K562 (cell line): ENCODE results near the gene REEP6. TPM values are rescaled to one million over a fixed set of nuclear protein-coding genes. Genes with fewer than 3 reads are reported as not detected.

ENCODE experiments used
- CC2D1A ChIP-seq: fragments of 450-650 bp; IDR thresholded peaks from 2 replicates; pipeline ENCODE4 v1.6.1; 2017; ENCODE audit warnings: mild to moderate bottlenecking
- CREB1 ChIP-seq, 2 experiments: sonication (generic) in 1 of 2; formaldehyde crosslinking in 1 of 2; IDR thresholded peaks; 2 replicates each; pipeline versions ENCODE4 v1.6.1 to v1.8.0; 2012 to 2022; ENCODE audit warnings: inconsistent platforms in 1 of 2, mild to moderate bottlenecking in 1 of 2, missing genetic modification reagents in 1 of 2, moderate library complexity in 1 of 2
- EP400 ChIP-seq: fragments of 450-650 bp; IDR thresholded peaks from 2 replicates; pipeline ENCODE4 v1.6.1; 2017; ENCODE audit warnings: antibody characterized with exemption, mild to moderate bottlenecking, moderate library complexity
- ETV1 ChIP-seq: fragments of 450-650 bp; conservative IDR thresholded peaks from 2 replicates; pipeline ENCODE4 v1.6.1; 2016; ENCODE audit warnings: missing genetic modification characterization, control low read depth, low read depth, missing compliant biosample characterization
- LARP7 ChIP-seq: fragments of 450-650 bp; IDR thresholded peaks from 2 replicates; pipeline ENCODE4 v1.6.1; 2016
- MYBL2 ChIP-seq, 2 experiments: fragments of 450-650 bp in 1 of 2; sonication (generic) in 1 of 2; formaldehyde crosslinking in 1 of 2; IDR thresholded peaks; 2 replicates each; pipeline versions ENCODE4 v1.6.1 to v1.8.1; 2017 to 2022; ENCODE audit warnings: borderline replicate concordance in 1 of 2, inconsistent platforms in 1 of 2, low read depth in 1 of 2, mild to moderate bottlenecking in 1 of 2, missing genetic modification reagents in 1 of 2, moderate library complexity in 1 of 2
- NFRKB ChIP-seq: fragments of 450-650 bp; IDR thresholded peaks from 2 replicates; pipeline ENCODE4 v1.6.1; 2016; ENCODE audit warnings: low read depth
- NR4A1 ChIP-seq, 2 experiments: fragments of 250-450 bp in 1 of 2; fragments of 450-650 bp in 1 of 2; sonication (Bioruptor Pico) in 1 of 2; IDR thresholded peaks; 2 replicates each; pipeline versions ENCODE4 v1.4.0 to v1.6.1; 2016 to 2020; ENCODE audit warnings: mild to moderate bottlenecking in 2 of 2, missing compliant biosample characterization in 1 of 2, missing genetic modification characterization in 1 of 2, moderate library complexity in 1 of 2
- POLR2G ChIP-seq: fragments of 200-400 bp; formaldehyde crosslinking; IDR thresholded peaks from 2 replicates; pipeline ENCODE4 v1.6.1; 2017; ENCODE audit warnings: low read depth, mild to moderate bottlenecking, antibody characterized with exemption, low read length, moderate library complexity
- YY1 ChIP-seq, 3 experiments: IDR thresholded peaks; 2 replicates each; pipeline ENCODE4 v1.6.1; 2011; ENCODE audit warnings: low read length in 2 of 3, mild to moderate bottlenecking in 2 of 3, moderate library complexity in 2 of 3, borderline replicate concordance in 1 of 3, control low read depth in 1 of 3, low read depth in 1 of 3; ENCODE audit not compliant: insufficient read depth in 3 of 3, insufficient replicate concordance in 2 of 3, control insufficient read depth in 1 of 3, insufficient read length in 1 of 3; ENCODE audit errors: extremely low read depth in 1 of 3
- ZNF444 ChIP-seq: fragments of 250-450 bp; sonication (Bioruptor Pico); IDR thresholded peaks from 2 replicates; pipeline ENCODE4 v1.4.0; 2020; ENCODE audit warnings: mild to moderate bottlenecking, moderate library complexity
- ZNF583 ChIP-seq: fragments of 250-450 bp; sonication (Bioruptor Pico); IDR thresholded peaks from 2 replicates; pipeline ENCODE4 v1.4.0; 2020
- ZZZ3 ChIP-seq: fragments of 450-650 bp; IDR thresholded peaks from 2 replicates; pipeline ENCODE4 v1.6.1; 2016; ENCODE audit warnings: antibody characterized with exemption, mild to moderate bottlenecking, moderate library complexity
- polyA plus RNA-seq, 8 experiments: library from polyadenylated mRNA; depleted of rRNA in 4 of 8; stranded (reverse) in 5 of 8; unstranded in 3 of 8; fragments of >200 nt; fragmentation: Nextera tagmentation in 2 of 8; fragmentation: Illumina TruSeq in 1 of 8; extraction: Ambion mirVana in 2 of 8; extraction: Trizol in 1 of 8; gene quantifications; 2 replicates each; pipeline versions ENCODE4 v1.2.1 to v1.2.3, GENCODE V29; 2011 to 2014; ENCODE audit warnings: inconsistent platforms in 1 of 8, missing spikeins in 1 of 8
- total RNA-seq, 7 experiments: library from RNA; depleted of rRNA in 6 of 7; stranded (reverse); fragments of >200 nt in 6 of 7; fragmentation: Illumina TruSeq in 2 of 7; extraction: Trizol in 2 of 7; gene quantifications; 2 replicates each; pipeline versions ENCODE4 v1.2.1 to v1.2.3, GENCODE V29; 2011 to 2021; ENCODE audit warnings: low replicate concordance in 1 of 7
- TF ChIP-seq, protein P1 (sequence below), 2 experiments: fragments of 450-650 bp; IDR thresholded peaks; 2 replicates each; pipeline ENCODE4 v1.6.1; 2018; ENCODE audit warnings: mild to moderate bottlenecking in 2 of 2, low read depth in 1 of 2; ENCODE audit not compliant: partially characterized antibody in 2 of 2
- TF ChIP-seq, protein P2 (sequence below), 2 experiments: fragments of 450-650 bp; conservative IDR thresholded peaks; 2 replicates each; pipeline ENCODE4 v1.6.1; 2017; ENCODE audit warnings: mild to moderate bottlenecking in 2 of 2, moderate library complexity in 2 of 2
- TF ChIP-seq, protein P3 (sequence below), 2 experiments: IDR thresholded peaks; 2 replicates each; pipeline ENCODE4 v1.6.1; 2011; ENCODE audit warnings: borderline replicate concordance in 1 of 2, control low read depth in 1 of 2, low read depth in 1 of 2, low read length in 1 of 2, mild to moderate bottlenecking in 1 of 2, mixed read lengths in 1 of 2, moderate library complexity in 1 of 2; ENCODE audit not compliant: insufficient read depth in 1 of 2, insufficient read length in 1 of 2, poor library complexity in 1 of 2, severe bottlenecking in 1 of 2; ENCODE audit errors: extremely low read depth in 1 of 2
- TF ChIP-seq, protein P4 (sequence below): IDR thresholded peaks from 2 replicates; pipeline ENCODE4 v1.6.1; 2011; ENCODE audit not compliant: insufficient read length; ENCODE audit errors: extremely low read depth

The REEP6 gene
- total and polyA plus RNA-seq, 9 of the 15 experiments (the other 6 are each of a cell fraction or from before 2014, with no cell fraction given), result 1.2 to 64.2 (median 12.7) TPM

DNA sequence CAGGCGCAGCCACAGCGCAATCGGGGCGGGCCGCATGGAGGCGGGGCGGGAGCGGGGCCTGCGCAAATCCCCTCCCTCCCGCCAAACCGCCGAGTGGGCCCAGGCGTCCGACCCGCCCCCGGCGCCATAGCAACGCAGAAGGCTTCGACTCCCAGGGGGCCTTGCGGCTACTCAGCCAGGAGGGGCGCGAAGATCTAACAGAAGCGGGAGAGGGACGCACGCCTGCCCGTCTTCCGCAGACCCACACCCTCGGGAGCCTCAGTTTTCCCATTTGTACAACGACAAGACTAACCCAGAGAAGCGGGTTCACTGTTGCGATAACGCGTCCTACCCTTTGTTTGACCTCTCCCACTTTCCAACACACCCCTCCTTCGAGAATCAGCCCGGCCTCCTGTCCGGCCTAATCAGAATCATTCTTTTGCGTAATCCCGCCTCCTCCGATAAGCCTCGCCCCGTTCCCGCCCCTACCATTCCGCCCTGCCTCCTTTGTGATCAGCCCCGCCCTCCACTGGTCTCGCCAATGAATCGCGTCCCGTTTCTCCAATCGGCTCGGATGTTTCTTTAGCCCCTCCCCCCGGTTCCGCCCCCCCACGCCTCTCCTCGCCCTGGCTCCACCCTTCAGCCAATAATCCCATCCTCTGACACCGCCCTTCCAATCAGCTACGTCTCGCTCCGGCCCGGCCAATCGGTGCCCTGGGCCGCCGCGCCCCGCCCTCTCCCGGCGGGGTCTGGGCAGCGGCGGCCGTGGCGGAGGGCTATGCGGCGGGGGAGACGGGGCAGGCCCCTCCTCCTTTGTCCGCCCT lies 469 bp upstream of the REEP6 start, which contains the start of gene PCSK4 (continued):
- TF ChIP-seq, protein P1, sequence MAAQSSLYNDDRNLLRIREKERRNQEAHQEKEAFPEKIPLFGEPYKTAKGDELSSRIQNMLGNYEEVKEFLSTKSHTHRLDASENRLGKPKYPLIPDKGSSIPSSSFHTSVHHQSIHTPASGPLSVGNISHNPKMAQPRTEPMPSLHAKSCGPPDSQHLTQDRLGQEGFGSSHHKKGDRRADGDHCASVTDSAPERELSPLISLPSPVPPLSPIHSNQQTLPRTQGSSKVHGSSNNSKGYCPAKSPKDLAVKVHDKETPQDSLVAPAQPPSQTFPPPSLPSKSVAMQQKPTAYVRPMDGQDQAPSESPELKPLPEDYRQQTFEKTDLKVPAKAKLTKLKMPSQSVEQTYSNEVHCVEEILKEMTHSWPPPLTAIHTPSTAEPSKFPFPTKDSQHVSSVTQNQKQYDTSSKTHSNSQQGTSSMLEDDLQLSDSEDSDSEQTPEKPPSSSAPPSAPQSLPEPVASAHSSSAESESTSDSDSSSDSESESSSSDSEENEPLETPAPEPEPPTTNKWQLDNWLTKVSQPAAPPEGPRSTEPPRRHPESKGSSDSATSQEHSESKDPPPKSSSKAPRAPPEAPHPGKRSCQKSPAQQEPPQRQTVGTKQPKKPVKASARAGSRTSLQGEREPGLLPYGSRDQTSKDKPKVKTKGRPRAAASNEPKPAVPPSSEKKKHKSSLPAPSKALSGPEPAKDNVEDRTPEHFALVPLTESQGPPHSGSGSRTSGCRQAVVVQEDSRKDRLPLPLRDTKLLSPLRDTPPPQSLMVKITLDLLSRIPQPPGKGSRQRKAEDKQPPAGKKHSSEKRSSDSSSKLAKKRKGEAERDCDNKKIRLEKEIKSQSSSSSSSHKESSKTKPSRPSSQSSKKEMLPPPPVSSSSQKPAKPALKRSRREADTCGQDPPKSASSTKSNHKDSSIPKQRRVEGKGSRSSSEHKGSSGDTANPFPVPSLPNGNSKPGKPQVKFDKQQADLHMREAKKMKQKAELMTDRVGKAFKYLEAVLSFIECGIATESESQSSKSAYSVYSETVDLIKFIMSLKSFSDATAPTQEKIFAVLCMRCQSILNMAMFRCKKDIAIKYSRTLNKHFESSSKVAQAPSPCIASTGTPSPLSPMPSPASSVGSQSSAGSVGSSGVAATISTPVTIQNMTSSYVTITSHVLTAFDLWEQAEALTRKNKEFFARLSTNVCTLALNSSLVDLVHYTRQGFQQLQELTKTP (IDR thresholded peaks at IDR 0.05; ENCODE audit: low read depth in 1 of 2, partially characterized antibody in 2 of 2), result peak in 1 of 2 experiments; percentile 78
- TF ChIP-seq LARP7, result no peak
- TF ChIP-seq CC2D1A, result no peak
- TF ChIP-seq, protein P2, sequence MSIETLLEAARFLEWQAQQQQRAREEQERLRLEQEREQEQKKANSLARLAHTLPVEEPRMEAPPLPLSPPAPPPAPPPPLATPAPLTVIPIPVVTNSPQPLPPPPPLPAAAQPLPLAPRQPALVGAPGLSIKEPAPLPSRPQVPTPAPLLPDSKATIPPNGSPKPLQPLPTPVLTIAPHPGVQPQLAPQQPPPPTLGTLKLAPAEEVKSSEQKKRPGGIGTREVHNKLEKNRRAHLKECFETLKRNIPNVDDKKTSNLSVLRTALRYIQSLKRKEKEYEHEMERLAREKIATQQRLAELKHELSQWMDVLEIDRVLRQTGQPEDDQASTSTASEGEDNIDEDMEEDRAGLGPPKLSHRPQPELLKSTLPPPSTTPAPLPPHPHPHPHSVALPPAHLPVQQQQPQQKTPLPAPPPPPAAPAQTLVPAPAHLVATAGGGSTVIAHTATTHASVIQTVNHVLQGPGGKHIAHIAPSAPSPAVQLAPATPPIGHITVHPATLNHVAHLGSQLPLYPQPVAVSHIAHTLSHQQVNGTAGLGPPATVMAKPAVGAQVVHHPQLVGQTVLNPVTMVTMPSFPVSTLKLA (conservative IDR thresholded peaks at IDR 0.05), result peak; percentile 76 to 89
- TF ChIP-seq, protein P3, sequence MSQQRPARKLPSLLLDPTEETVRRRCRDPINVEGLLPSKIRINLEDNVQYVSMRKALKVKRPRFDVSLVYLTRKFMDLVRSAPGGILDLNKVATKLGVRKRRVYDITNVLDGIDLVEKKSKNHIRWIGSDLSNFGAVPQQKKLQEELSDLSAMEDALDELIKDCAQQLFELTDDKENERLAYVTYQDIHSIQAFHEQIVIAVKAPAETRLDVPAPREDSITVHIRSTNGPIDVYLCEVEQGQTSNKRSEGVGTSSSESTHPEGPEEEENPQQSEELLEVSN (IDR thresholded peaks at IDR 0.05; ENCODE audit: borderline replicate concordance in 1 of 2, extremely low read depth in 1 of 2, insufficient read depth in 1 of 2, insufficient read length in 1 of 2, low read depth in 1 of 2, low read length in 1 of 2, poor library complexity in 1 of 2, severe bottlenecking in 1 of 2), result peak; percentile 77 to 85
- no peak for TF ChIP-seq MYBL2 (IDR thresholded peaks at IDR 0.05; ENCODE audit: low read depth)
- no peak for TF ChIP-seq MYBL2 (CRISPR knock-in tag; IDR thresholded peaks at IDR 0.05; ENCODE audit: borderline replicate concordance)
- TF ChIP-seq, protein P4, sequence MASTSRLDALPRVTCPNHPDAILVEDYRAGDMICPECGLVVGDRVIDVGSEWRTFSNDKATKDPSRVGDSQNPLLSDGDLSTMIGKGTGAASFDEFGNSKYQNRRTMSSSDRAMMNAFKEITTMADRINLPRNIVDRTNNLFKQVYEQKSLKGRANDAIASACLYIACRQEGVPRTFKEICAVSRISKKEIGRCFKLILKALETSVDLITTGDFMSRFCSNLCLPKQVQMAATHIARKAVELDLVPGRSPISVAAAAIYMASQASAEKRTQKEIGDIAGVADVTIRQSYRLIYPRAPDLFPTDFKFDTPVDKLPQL, result no peak
- peak; percentile 38 for TF ChIP-seq CREB1 (IDR thresholded peaks at IDR 0.05)
- peak; percentile 58 for TF ChIP-seq CREB1 (CRISPR knock-in tag; IDR thresholded peaks at IDR 0.05)
- TF ChIP-seq ETV1 (tag), result no peak
- no peak for TF ChIP-seq ZNF583 (CRISPR knock-in tag)
- TF ChIP-seq ZZZ3, result no peak
- peak in 2 of 3 experiments; percentile 30 to 43 for TF ChIP-seq YY1 (IDR thresholded peaks at IDR 0.05; ENCODE audit: borderline replicate concordance in 1 of 3, control insufficient read depth in 1 of 3, extremely low read depth in 1 of 3, insufficient read depth in 3 of 3, insufficient read length in 1 of 3, insufficient replicate concordance in 2 of 3, low read depth in 1 of 3, low read length in 2 of 3)
- TF ChIP-seq NR4A1 (CRISPR knock-in tag; IDR thresholded peaks at IDR 0.05), result no peak
- no peak for TF ChIP-seq NR4A1 (tag; IDR thresholded peaks at IDR 0.05)
- no peak for TF ChIP-seq NFRKB
- TF ChIP-seq ZNF444 (CRISPR knock-in tag), result no peak
- no peak for TF ChIP-seq POLR2G
- TF ChIP-seq EP400, result no peak
